Endothelial cell of umbilical vein (primary cell): ENCODE measurements around the gene BRCA2. TPM values are rescaled to one million over a fixed set of nuclear protein-coding genes. Genes with fewer than 3 reads are reported as not detected.

Source experiments
- BruUV-seq: library from RNA; stranded (reverse); fragments of 400-500 nt; replicated peaks from 2 replicates; lab custom pipeline; 2021; lab: Mats Ljungman, UMichigan
- CTCF ChIA-PET: fragments of 300-600, 350-600 bp; sonication (Branson Sonifier 250); formaldehyde crosslinking; loops from one replicate; lab custom pipeline; 2021; ENCODE audit warnings: antibody characterized with exemption, inconsistent platforms; lab: Charles Lee
- POLR2A ChIA-PET: fragments of 300-600, 350-600 bp; sonication (Branson Sonifier 250); formaldehyde crosslinking; loops from one replicate; lab custom pipeline; 2021; ENCODE audit warnings: antibody characterized with exemption, inconsistent platforms; lab: Charles Lee
- DNase-seq: peaks from one replicate; pipeline ENCODE4 v3.0.0-alpha.2; 2011; ENCODE audit warnings: low read depth, low spot score
- FAIRE-seq: peaks from 2 replicates; lab custom pipeline; 2011; peaks lifted over from hg19 to GRCh38; lab: Jason Lieb, UNC
- H2AFZ ChIP-seq: 2 replicates; pipeline ENCODE4 v1.6.0; 2012; ENCODE audit warnings: low read depth, low read length, control low read depth, inconsistent platforms
- H3K27ac ChIP-seq: 2 replicates; pipeline ENCODE4 v1.5.1; 2011; ENCODE audit warnings: low read depth, mild to moderate bottlenecking, control low read depth, low read length, moderate library complexity; ENCODE audit not compliant: insufficient read depth
- H3K27me3 ChIP-seq, 2 experiments: 2 replicates each; pipeline versions ENCODE4 v1.6.0 to v1.6.1; 2011; ENCODE audit warnings: low read length in 2 of 2, mixed read lengths in 1 of 2; ENCODE audit not compliant: control insufficient read depth in 2 of 2, insufficient read depth in 2 of 2
- H3K36me3 ChIP-seq, 2 experiments: 2 replicates in 1 of 2; 3 replicates in 1 of 2; pipeline ENCODE4 v1.5.1; 2011; ENCODE audit warnings: low read length in 2 of 2, mild to moderate bottlenecking in 1 of 2, moderate library complexity in 1 of 2; ENCODE audit not compliant: control insufficient read depth in 2 of 2, insufficient read depth in 2 of 2; ENCODE audit errors: extremely low read depth in 1 of 2
- H3K4me1 ChIP-seq: 3 replicates; pipeline ENCODE4 v1.5.1; 2011; ENCODE audit warnings: mild to moderate bottlenecking, low read length; ENCODE audit not compliant: control insufficient read depth, insufficient read depth; ENCODE audit errors: extremely low read depth
- H3K4me2 ChIP-seq: 2 replicates; pipeline ENCODE4 v1.6.1; 2011; ENCODE audit warnings: low read length, control low read depth, mixed read lengths; ENCODE audit not compliant: insufficient read depth
- H3K4me3 ChIP-seq, 3 experiments: fragments of 200-600 bp in 1 of 3; sonication (generic), shearing (Covaris generic) in 1 of 3; replicated peaks in 1 of 3; 2 replicates each; pipeline ENCODE4 v1.5.1; 2011 to 2016; ENCODE audit warnings: control low read depth in 3 of 3, low read length in 3 of 3, mild to moderate bottlenecking in 2 of 3, inconsistent platforms in 1 of 3, low read depth in 1 of 3, moderate library complexity in 1 of 3; ENCODE audit not compliant: insufficient read depth in 1 of 3
- H3K79me2 ChIP-seq: 2 replicates; pipeline ENCODE4 v1.6.0; 2012; ENCODE audit warnings: low read length, inconsistent platforms; ENCODE audit not compliant: control insufficient read depth, insufficient read depth
- H3K9ac ChIP-seq: replicated peaks from 2 replicates; pipeline ENCODE3; 2011; ENCODE audit warnings: low read length, control low read depth; ENCODE audit not compliant: insufficient read depth; ENCODE audit errors: extremely low read depth
- H3K9me1 ChIP-seq: replicated peaks from 3 replicates; pipeline ENCODE4 v1.6.0; 2011; ENCODE audit warnings: mild to moderate bottlenecking, low read length; ENCODE audit not compliant: control insufficient read depth, insufficient read depth; ENCODE audit errors: extremely low read depth
- H3K9me3 ChIP-seq: replicated peaks from 2 replicates; pipeline ENCODE4 v1.5.1; 2012; ENCODE audit warnings: low read length, inconsistent platforms; ENCODE audit not compliant: control insufficient read depth, insufficient read depth
- H4K20me1 ChIP-seq: replicated peaks from 2 replicates; pipeline ENCODE3; 2011; ENCODE audit warnings: mild to moderate bottlenecking, low read length; ENCODE audit not compliant: control insufficient read depth, insufficient read depth; ENCODE audit errors: extremely low read depth
- CTCF ChIP-seq, 2 donors: IDR thresholded peaks; 1 replicate in 1 of 2; 2 replicates in 1 of 2; pipeline ENCODE4 v1.5.1; 2011; ENCODE audit warnings: low read length in 2 of 2, mild to moderate bottlenecking in 2 of 2, moderate library complexity in 2 of 2, control low read depth in 1 of 2, inconsistent platforms in 1 of 2, low read depth in 1 of 2; ENCODE audit not compliant: insufficient read depth in 1 of 2; ENCODE audit errors: extremely low read depth in 1 of 2
- EZH2 ChIP-seq: IDR thresholded peaks from 2 replicates; pipeline ENCODE4 v1.6.1; 2012; ENCODE audit warnings: borderline replicate concordance, low read depth, mild to moderate bottlenecking, moderate library complexity, low read length, inconsistent platforms; ENCODE audit not compliant: severe bottlenecking
- FOS ChIP-seq: IDR thresholded peaks from 2 replicates; pipeline ENCODE4 v1.6.1; 2011; ENCODE audit warnings: mild to moderate bottlenecking, low read length, moderate library complexity, borderline replicate concordance; ENCODE audit not compliant: insufficient read depth
- GATA2 ChIP-seq: IDR thresholded peaks from 2 replicates; pipeline ENCODE4 v1.7.0; 2011; ENCODE audit warnings: low read depth, mild to moderate bottlenecking, moderate library complexity, mixed read lengths, low read length; ENCODE audit not compliant: insufficient read length, insufficient read depth
- JUN ChIP-seq: IDR thresholded peaks from 2 replicates; pipeline ENCODE4 v1.6.1; 2011; ENCODE audit warnings: borderline replicate concordance, low read depth; ENCODE audit not compliant: insufficient read length, insufficient read depth
- MYC ChIP-seq: IDR thresholded peaks from one replicate; pipeline ENCODE4 v1.6.1; 2011; ENCODE audit warnings: mild to moderate bottlenecking, low read depth, low read length
- POLR2A ChIP-seq: IDR thresholded peaks from 2 replicates; pipeline ENCODE4 v1.6.1; 2012; ENCODE audit warnings: low read depth, mild to moderate bottlenecking, control low read depth, low read length
- POLR2AphosphoS5 ChIP-seq: IDR thresholded peaks from 2 replicates; pipeline ENCODE4 v1.6.1; 2012; ENCODE audit warnings: low read depth, mild to moderate bottlenecking, control low read depth, low read length, moderate library complexity; ENCODE audit not compliant: insufficient read depth
- dilution Hi-C: fragments of 300-500 bp; cut with MboI; formaldehyde crosslinking; loops from one replicate; pipeline ENCODE4 v1.15.0; 2019; ENCODE audit warnings: low sequenced_read_pairs; ENCODE audit not compliant: extremely low pct_ligation_motif_present
- intact Hi-C: fragments of 100-400 bp; cut with micrococcal nuclease; formaldehyde crosslinking; loops from one replicate; pipeline ENCODE4 v1.10.0; 2022
- polyA plus RNA-seq, 4 experiments: library from polyadenylated mRNA; depleted of rRNA in 3 of 4; stranded (reverse) in 3 of 4; unstranded in 1 of 4; fragments of >200 nt; gene quantifications; 2 replicates each; pipeline versions ENCODE4 v1.2.1 to v1.2.3, GENCODE V29; 2011 to 2012; ENCODE audit warnings: missing spikeins in 1 of 4
- total RNA-seq: library from RNA; stranded (reverse); gene quantifications from 2 replicates; pipeline ENCODE4 v1.2.3, GENCODE V29; 2021
- TF ChIP-seq, protein P1 (sequence below): IDR thresholded peaks from 2 replicates; pipeline ENCODE4 v1.6.1; 2011; ENCODE audit not compliant: insufficient read depth, insufficient read length

The BRCA2 gene
- total and polyA plus RNA-seq, 2 donors (not counting 3 experiments of a cell fraction or from before 2014, with no cell fraction given): 2.9 to 17.5 TPM

GRCh38 chr13:32429433-32429909 is 114.2 kb downstream of the BRCA2 start:
- no peaks in the 10 kb centered on the region for H3K79me2 ChIP-seq
- H4K20me1 ChIP-seq: no peaks in the 10 kb centered on the region
- ChIA-PET POLR2A (no interaction called here), CTCF (interaction anchor here (0.8 to 1.0 kb wide), 2 partner anchors 13 to 25 kb away, joined by 3 to 4 read pairs; no protein-coding TSS in a partner anchor)
- BruUV-seq: no TSS peak
- H3K9ac ChIP-seq: no peak overlapping the region
- H3K27ac ChIP-seq: no peak overlapping the region
- TF ChIP-seq CTCF (IDR thresholded peaks at IDR 0.05; ENCODE audit: extremely low read depth in 1 of 2, insufficient read depth in 1 of 2, low read depth in 1 of 2, low read length in 2 of 2): no peak
- TF ChIP-seq POLR2A: no peak
- TF ChIP-seq MYC: no peak
- no peak for TF ChIP-seq POLR2AphosphoS5
- TF ChIP-seq EZH2: no peak
- TF ChIP-seq JUN: no peak
- TF ChIP-seq, protein P1, sequence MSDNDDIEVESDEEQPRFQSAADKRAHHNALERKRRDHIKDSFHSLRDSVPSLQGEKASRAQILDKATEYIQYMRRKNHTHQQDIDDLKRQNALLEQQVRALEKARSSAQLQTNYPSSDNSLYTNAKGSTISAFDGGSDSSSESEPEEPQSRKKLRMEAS: no peak
- no peak for TF ChIP-seq GATA2
- TF ChIP-seq FOS: no peak
- no peak overlapping the region for H3K4me3 ChIP-seq
- no peaks in the 10 kb centered on the region for H3K9me1 ChIP-seq
- intact Hi-C loops (loop anchor here (5.0 to 10.0 kb wide), 2 partner anchors 108 to 185 kb away; partner anchors contain the start of gene N4BP2L2), dilution Hi-C loops (no loop called here)
- H3K27me3 ChIP-seq: no peaks in the 10 kb centered on the region
- no peak for FAIRE-seq
- no peaks in the 10 kb centered on the region for H3K9me3 ChIP-seq
- DNase-seq: no peak
- H3K4me1 ChIP-seq: peaks cover 13% of the 10 kb centered on the region
- no peaks in the 10 kb centered on the region for H3K36me3 ChIP-seq
- no peak overlapping the region for H2AFZ ChIP-seq
- no peak overlapping the region for H3K4me2 ChIP-seq
